Stimulated activated CD8-positive, alpha-beta memory T cell treated with anti-CD3 and anti-CD28 coated beads, Interleukin-4, amount 100 ng/mL, for 4 hours (primary cell): ENCODE results near the gene RPS29.
"Not testable (repeated sequence)": the region's sequence is repeated elsewhere in the genome, so short reads cannot be mapped to it uniquely, and the experiment has no call there.

Experiments used
- DNase-seq, 2 donors: peaks; one replicate each; pipeline ENCODE4 v3.0.0-alpha.2; 2020; ENCODE audit warnings: low read depth in 2 of 2, low spot score in 1 of 2

Gene RPS29

GRCh38 chr14:49598485-49599300 is 12.5 kb upstream of the RPS29 start, which contains the start of gene LRR1:
TSS of gene LRR1 (plus strand) at chr14:49598940. CDS start at chr14:49599021, 81 bp downstream.
- peak; percentile 70 to 73 for DNase-seq

- no peak for DNase-seq
Observed at GRCh38 chr14:49598189-49598484, 12.0 kb upstream of the RPS29 start.

GRCh38 chr14:49594347-49595091 is 8.3 kb upstream of the RPS29 start:
- DNase-seq = no peak

- DNase-seq = no peak
Observed at GRCh38 chr14:49593016-49593415, 6.8 kb upstream of the RPS29 start.

GRCh38 chr14:49589387-49589786 is 3.2 kb upstream of the RPS29 start:
- no peak for DNase-seq

GRCh38 chr14:49586673-49587460 is 687 bp upstream of the RPS29 start:
- DNase-seq = peak in 1 of 2 donors; percentile 33

GRCh38 chr14:49584981-49585640 is 1.1 kb downstream of the RPS29 start:
- not testable (repeated sequence) for DNase-seq

- DNase-seq = no peak
Observed at GRCh38 chr14:49584058-49584457, 2.1 kb downstream of the RPS29 start.

GRCh38 chr14:49583629-49584028 is 2.6 kb downstream of the RPS29 start:
- DNase-seq = no peak

- no peak for DNase-seq
Observed at GRCh38 chr14:49582113-49582977, 3.8 kb downstream of the RPS29 start.

- no peak for DNase-seq
Observed at GRCh38 chr14:49581209-49582112, 4.7 kb downstream of the RPS29 start.

GRCh38 chr14:49579841-49580240 is 6.3 kb downstream of the RPS29 start:
- no peak for DNase-seq

GRCh38 chr14:49578141-49578540 is 8.0 kb downstream of the RPS29 start:
- no peak for DNase-seq

GRCh38 chr14:49574038-49574437 is 12.1 kb downstream of the RPS29 start:
- DNase-seq = no peak

GRCh38 chr14:49569281-49569680 is 16.9 kb downstream of the RPS29 start:
- no peak for DNase-seq

GRCh38 chr14:49566714-49567113 is 19.5 kb downstream of the RPS29 start:
- no peak for DNase-seq

GRCh38 chr14:49559979-49560768 is 26.0 kb downstream of the RPS29 start:
- no peak for DNase-seq

- no peak for DNase-seq
Observed at GRCh38 chr14:49553892-49554291, 32.3 kb downstream of the RPS29 start.
